Measurements from ENCODE around the gene TIMM23. TPM values are rescaled to one million over a fixed set of nuclear protein-coding genes. Genes with fewer than 3 reads are reported as not detected.
"Not testable (repeated sequence)": the region's sequence is repeated elsewhere in the genome, so short reads cannot be mapped to it uniquely, and the experiment has no call there.

The TIMM23 gene
- total and polyA plus RNA-seq, 2 donors (not counting 3 experiments of a cell fraction or from before 2014, with no cell fraction given): 78.1 to 94.6 TPM

- TF ChIP-seq EZH2 (IDR thresholded peaks at IDR 0.05; ENCODE audit: borderline replicate concordance, low read depth, low read length, severe bottlenecking): no peak
- no peak for TF ChIP-seq MYC (IDR thresholded peaks at IDR 0.05; ENCODE audit: low read depth, low read length)
- TF ChIP-seq FOS (IDR thresholded peaks at IDR 0.05; ENCODE audit: borderline replicate concordance, insufficient read depth, low read length): no peak
- no peak for TF ChIP-seq POLR2AphosphoS5 (IDR thresholded peaks at IDR 0.05; ENCODE audit: insufficient read depth, low read depth, low read length)
- no peak for TF ChIP-seq GATA2 (IDR thresholded peaks at IDR 0.05; ENCODE audit: insufficient read depth, insufficient read length, low read depth, low read length)
- TF ChIP-seq JUN (IDR thresholded peaks at IDR 0.05; ENCODE audit: borderline replicate concordance, insufficient read depth, insufficient read length, low read depth): no peak
- TF ChIP-seq, protein P1, sequence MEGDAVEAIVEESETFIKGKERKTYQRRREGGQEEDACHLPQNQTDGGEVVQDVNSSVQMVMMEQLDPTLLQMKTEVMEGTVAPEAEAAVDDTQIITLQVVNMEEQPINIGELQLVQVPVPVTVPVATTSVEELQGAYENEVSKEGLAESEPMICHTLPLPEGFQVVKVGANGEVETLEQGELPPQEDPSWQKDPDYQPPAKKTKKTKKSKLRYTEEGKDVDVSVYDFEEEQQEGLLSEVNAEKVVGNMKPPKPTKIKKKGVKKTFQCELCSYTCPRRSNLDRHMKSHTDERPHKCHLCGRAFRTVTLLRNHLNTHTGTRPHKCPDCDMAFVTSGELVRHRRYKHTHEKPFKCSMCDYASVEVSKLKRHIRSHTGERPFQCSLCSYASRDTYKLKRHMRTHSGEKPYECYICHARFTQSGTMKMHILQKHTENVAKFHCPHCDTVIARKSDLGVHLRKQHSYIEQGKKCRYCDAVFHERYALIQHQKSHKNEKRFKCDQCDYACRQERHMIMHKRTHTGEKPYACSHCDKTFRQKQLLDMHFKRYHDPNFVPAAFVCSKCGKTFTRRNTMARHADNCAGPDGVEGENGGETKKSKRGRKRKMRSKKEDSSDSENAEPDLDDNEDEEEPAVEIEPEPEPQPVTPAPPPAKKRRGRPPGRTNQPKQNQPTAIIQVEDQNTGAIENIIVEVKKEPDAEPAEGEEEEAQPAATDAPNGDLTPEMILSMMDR (IDR thresholded peaks at IDR 0.05; ENCODE audit: extremely low read depth in 1 of 2, insufficient read depth in 1 of 2, low read depth in 1 of 2, low read length in 2 of 2): no peak
- no peak for TF ChIP-seq POLR2A (IDR thresholded peaks at IDR 0.05; ENCODE audit: low read depth, low read length)
- TF ChIP-seq MAX (IDR thresholded peaks at IDR 0.05; ENCODE audit: insufficient read depth, insufficient read length): no peak
- dilution Hi-C loops (cut with MboI; ENCODE audit: extremely low pct_ligation_motif_present, low sequenced_read_pairs): no loop called here
- CTCF ChIA-PET: interaction anchor here (0.9 to 1.8 kb wide), 3 partner anchors 17 to 29 kb away, joined by 4 to 7 read pairs (median 4); partner anchors contain the start of gene NCOA4
These were observed 29.0 kb downstream of the TIMM23 start for GRCh38 chr10:46001187-46001756.

DNA sequence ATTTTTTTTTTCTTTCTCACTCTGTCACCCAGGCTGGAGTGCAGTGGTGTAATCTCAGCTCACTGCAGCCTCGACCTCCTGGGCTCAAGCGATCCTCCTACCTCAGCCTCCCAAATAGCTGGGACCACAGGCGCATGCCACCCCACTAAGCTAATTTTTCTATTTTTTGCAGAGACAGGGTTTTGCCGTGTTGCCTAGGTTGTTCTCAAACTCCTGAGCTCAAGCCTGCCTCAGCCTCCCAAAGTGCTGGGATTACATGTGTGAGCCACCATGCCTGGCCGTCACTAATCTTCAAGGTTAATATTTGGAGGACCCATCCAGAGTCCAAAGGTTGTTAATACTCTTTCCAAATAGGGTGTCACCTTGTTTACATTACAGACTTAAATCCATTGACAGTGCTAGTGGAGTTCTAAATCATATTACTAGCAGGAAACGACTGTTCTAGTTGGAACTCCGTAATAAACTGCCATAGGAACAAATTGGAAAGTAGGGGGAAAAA lies 29.9 kb downstream of the TIMM23 start:
- intact Hi-C loops (cut with micrococcal nuclease); H3K27me3 ChIP-seq (ENCODE audit: control insufficient read depth in 2 of 2, insufficient read depth in 2 of 2, low read length in 2 of 2); H3K9me1 ChIP-seq (replicated peaks; ENCODE audit: control insufficient read depth, extremely low read depth, insufficient read depth, low read length); H3K4me2 ChIP-seq (ENCODE audit: insufficient read depth, low read length); H2AFZ ChIP-seq (ENCODE audit: low read depth, low read length); H3K27ac ChIP-seq (ENCODE audit: insufficient read depth, low read depth, low read length); FAIRE-seq; H3K4me3 ChIP-seq (replicated peaks in 1 of 3; ENCODE audit: insufficient read depth in 1 of 3, low read depth in 1 of 3, low read length in 3 of 3); BruUV-seq (replicated peaks); H3K9ac ChIP-seq (replicated peaks; ENCODE audit: extremely low read depth, insufficient read depth, low read length); H3K4me1 ChIP-seq (ENCODE audit: control insufficient read depth, extremely low read depth, insufficient read depth, low read length); H3K79me2 ChIP-seq (ENCODE audit: control insufficient read depth, insufficient read depth, low read length); H4K20me1 ChIP-seq (replicated peaks; ENCODE audit: control insufficient read depth, extremely low read depth, insufficient read depth, low read length); H3K9me3 ChIP-seq (replicated peaks; ENCODE audit: control insufficient read depth, insufficient read depth, low read length); POLR2A ChIA-PET; DNase-seq (ENCODE audit: low read depth, low spot score); dilution Hi-C loops (cut with MboI; ENCODE audit: extremely low pct_ligation_motif_present, low sequenced_read_pairs): not testable (repeated sequence)
- CTCF ChIA-PET: interaction anchor here (1.1 to 1.8 kb wide), 2 partner anchors 16 to 27 kb away, joined by 4 to 7 read pairs; no protein-coding TSS in a partner anchor
- peaks cover 10 to 15% of the 10 kb centered on the region in 2 experiments for H3K36me3 ChIP-seq (ENCODE audit: control insufficient read depth in 2 of 2, extremely low read depth in 1 of 2, insufficient read depth in 2 of 2, low read length in 2 of 2)

More at GRCh38 chr10:46001187-46001756, 29.0 kb downstream of the TIMM23 start:
- POLR2A ChIA-PET: no interaction called here
- DNase-seq (ENCODE audit: low read depth, low spot score): no peak
- H3K4me2 ChIP-seq (ENCODE audit: insufficient read depth, low read length): no peak overlapping the region
- FAIRE-seq: no peak
- peaks cover 2% of the 10 kb centered on the region for H4K20me1 ChIP-seq (replicated peaks; ENCODE audit: control insufficient read depth, extremely low read depth, insufficient read depth, low read length)
- no peak overlapping the region for H3K4me3 ChIP-seq (replicated peaks in 1 of 3; ENCODE audit: insufficient read depth in 1 of 3, low read depth in 1 of 3, low read length in 3 of 3)
- no peak overlapping the region for H3K9ac ChIP-seq (replicated peaks; ENCODE audit: extremely low read depth, insufficient read depth, low read length)
- BruUV-seq (replicated peaks): no TSS peak
- peaks cover 10 to 12% of the 10 kb centered on the region in 2 experiments for H3K36me3 ChIP-seq (ENCODE audit: control insufficient read depth in 2 of 2, extremely low read depth in 1 of 2, insufficient read depth in 2 of 2, low read length in 2 of 2)
- intact Hi-C loops (cut with micrococcal nuclease): no loop called here
- no peaks in the 10 kb centered on the region for H3K27me3 ChIP-seq (ENCODE audit: control insufficient read depth in 2 of 2, insufficient read depth in 2 of 2, low read length in 2 of 2)
- no peak overlapping the region for H2AFZ ChIP-seq (ENCODE audit: low read depth, low read length)
- H3K9me3 ChIP-seq (replicated peaks; ENCODE audit: control insufficient read depth, insufficient read depth, low read length): no peaks in the 10 kb centered on the region
- peaks cover 2% of the 10 kb centered on the region for H3K4me1 ChIP-seq (ENCODE audit: control insufficient read depth, extremely low read depth, insufficient read depth, low read length)
- H3K9me1 ChIP-seq (replicated peaks; ENCODE audit: control insufficient read depth, extremely low read depth, insufficient read depth, low read length): no peaks in the 10 kb centered on the region
- H3K27ac ChIP-seq (ENCODE audit: insufficient read depth, low read depth, low read length): no peak overlapping the region
- H3K79me2 ChIP-seq (ENCODE audit: control insufficient read depth, insufficient read depth, low read length): peaks cover 6% of the 10 kb centered on the region

Measured in endothelial cell of umbilical vein (primary cell).